Vagina (tissue), 2 donors: ENCODE results near the gene FASN. TPM values are rescaled to one million over a fixed set of nuclear protein-coding genes. Genes with fewer than 3 reads are reported as not detected.

Source experiments
- DNase-seq, 2 donors: peaks; one replicate each; pipeline ENCODE4 v3.0.0-alpha.2; 2017; ENCODE audit errors: extremely low spot score in 2 of 2
- H3K27ac ChIP-seq: fragments of 200-600 bp; sonication (generic); one replicate; pipeline ENCODE4 v1.5.1; 2019
- H3K27me3 ChIP-seq: fragments of 200-600 bp; sonication (generic); one replicate; pipeline ENCODE4 v1.5.1; 2019
- H3K36me3 ChIP-seq, 2 donors: fragments of 200-600 bp; sonication (generic); one replicate each; pipeline ENCODE4 v1.5.1; 2017 to 2019
- H3K4me1 ChIP-seq: fragments of 200-600 bp; sonication (generic); one replicate; pipeline ENCODE4 v1.5.1; 2019
- H3K4me3 ChIP-seq, 2 donors: fragments of 200-600 bp; sonication (generic); 1 replicate in 1 of 2; 2 replicates in 1 of 2; pipeline ENCODE4 v1.5.1; 2016 to 2019
- H3K9me3 ChIP-seq: fragments of 200-600 bp; sonication (generic); one replicate; pipeline ENCODE4 v1.5.1; 2019
- CTCF ChIP-seq, 3 experiments: fragments of 450-650 bp in 2 of 3; fragments of 200-600 bp in 1 of 3; sonication (generic) in 1 of 3; IDR thresholded peaks; one replicate each; pipeline ENCODE4 v1.5.1; 2017 to 2019; ENCODE audit warnings: antibody characterized with exemption in 3 of 3, mild to moderate bottlenecking in 2 of 3, moderate library complexity in 2 of 3
- POLR2A ChIP-seq, 2 donors: fragments of 450-650 bp; IDR thresholded peaks; one replicate each; pipeline ENCODE4 v1.6.1; 2017; ENCODE audit warnings: antibody characterized with exemption in 2 of 2, mild to moderate bottlenecking in 2 of 2, moderate library complexity in 2 of 2
- POLR2AphosphoS5 ChIP-seq, 2 donors: sonication (generic); formaldehyde crosslinking; IDR thresholded peaks; one replicate each; pipeline ENCODE4 v1.9.0; 2017; ENCODE audit warnings: antibody characterized with exemption in 2 of 2, mild to moderate bottlenecking in 2 of 2, low read depth in 1 of 2; ENCODE audit not compliant: insufficient read depth in 1 of 2
- intact Hi-C: fragments of 100-400 bp; cut with DNase I; formaldehyde crosslinking; loops from one replicate; pipeline ENCODE4 v1.15.1; 2023
- total RNA-seq: library from RNA; depleted of rRNA; stranded (reverse); fragments of >200 nt; gene quantifications from one replicate; pipeline ENCODE4 v1.2.3, GENCODE V29; 2016

The FASN gene
- total RNA-seq, 1 donor from 2014 or later: 127 TPM

GRCh38 chr17:82108961-82109475, 11.0 kb upstream of the FASN start:
- Histone ChIP-seq H3K4me1 (peaks cover 35% of the 10 kb centered on the region), H3K4me3 (no peak overlapping the region), H3K27me3 (no peaks in the 10 kb centered on the region), H3K9me3 (no peaks in the 10 kb centered on the region), H3K36me3 (no peaks in the 10 kb centered on the region), H3K27ac (no peak overlapping the region)
- intact Hi-C loops: no loop called here
- DNase-seq: no peak
- TF ChIP-seq CTCF (IDR thresholded peaks at IDR 0.05) (no peak), POLR2A (IDR thresholded peaks at IDR 0.05) (no peak), POLR2AphosphoS5 (IDR thresholded peaks at IDR 0.05; ENCODE audit: insufficient read depth in 1 of 2, low read depth in 1 of 2) (no peak)

GRCh38 chr17:82108496-82108945, 10.5 kb upstream of the FASN start:
- Histone ChIP-seq H3K9me3 (no peaks in the 10 kb centered on the region), H3K36me3 (no peaks in the 10 kb centered on the region), H3K4me1 (peaks cover 40% of the 10 kb centered on the region), H3K27me3 (no peaks in the 10 kb centered on the region), H3K4me3 (no peak overlapping the region), H3K27ac (no peak overlapping the region)
- no peak for DNase-seq
- no peak for TF ChIP-seq CTCF (IDR thresholded peaks at IDR 0.05)
- TF ChIP-seq POLR2AphosphoS5 (IDR thresholded peaks at IDR 0.05; ENCODE audit: insufficient read depth in 1 of 2, low read depth in 1 of 2): no peak
- no peak for TF ChIP-seq POLR2A (IDR thresholded peaks at IDR 0.05)
- intact Hi-C loops: no loop called here

DNA sequence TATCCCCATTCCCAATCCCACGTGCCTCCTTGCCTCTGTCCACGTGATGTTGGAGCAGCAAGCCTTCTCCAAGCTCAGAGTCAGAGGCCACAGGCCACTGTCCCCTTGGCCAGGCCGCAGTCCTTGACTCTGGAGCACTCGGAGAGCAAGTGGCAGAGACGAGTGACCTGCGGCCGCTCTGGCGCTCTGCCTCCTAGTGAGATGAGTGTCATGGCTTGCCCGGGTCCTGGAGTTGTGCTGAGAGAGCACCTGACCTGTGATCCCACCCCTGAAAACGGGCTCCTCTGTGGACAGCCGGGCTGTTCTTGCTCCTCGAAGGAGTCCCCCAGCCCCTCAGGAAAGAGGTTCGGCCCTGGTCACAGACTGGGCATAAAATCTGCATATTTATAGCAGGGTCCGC, 10.0 kb upstream of the FASN start:
- Histone ChIP-seq H3K36me3 (no peaks in the 10 kb centered on the region), H3K4me1 (peaks cover 45% of the 10 kb centered on the region), H3K9me3 (no peaks in the 10 kb centered on the region), H3K27me3 (no peaks in the 10 kb centered on the region), H3K4me3 (no peak overlapping the region), H3K27ac (no peak overlapping the region)
- DNase-seq: no peak
- intact Hi-C loops: no loop called here
- no peak for TF ChIP-seq CTCF (IDR thresholded peaks at IDR 0.05)
- no peak for TF ChIP-seq POLR2AphosphoS5 (IDR thresholded peaks at IDR 0.05; ENCODE audit: insufficient read depth in 1 of 2, low read depth in 1 of 2)
- TF ChIP-seq POLR2A (IDR thresholded peaks at IDR 0.05): no peak

GRCh38 chr17:82107341-82107860, 9.4 kb upstream of the FASN start:
- Histone ChIP-seq H3K9me3 (no peaks in the 10 kb centered on the region), H3K27ac (no peak overlapping the region), H3K36me3 (no peaks in the 10 kb centered on the region), H3K4me1 (peaks cover 47% of the 10 kb centered on the region), H3K27me3 (no peaks in the 10 kb centered on the region), H3K4me3 (no peak overlapping the region)
- TF ChIP-seq POLR2AphosphoS5 (IDR thresholded peaks at IDR 0.05; ENCODE audit: insufficient read depth in 1 of 2, low read depth in 1 of 2) (no peak), CTCF (IDR thresholded peaks at IDR 0.05) (no peak), POLR2A (IDR thresholded peaks at IDR 0.05) (no peak)
- intact Hi-C loops: no loop called here
- DNase-seq: no peak

- H3K27ac ChIP-seq: peak overlapping the region; percentile 80
- intact Hi-C loops: no loop called here
- no peak for DNase-seq
- H3K4me3 ChIP-seq: peak overlapping the region; percentile 8 to 36
- H3K4me1 ChIP-seq: peaks cover 49% of the 10 kb centered on the region
- H3K36me3 ChIP-seq: no peaks in the 10 kb centered on the region
- no peaks in the 10 kb centered on the region for H3K9me3 ChIP-seq
- TF ChIP-seq POLR2A (IDR thresholded peaks at IDR 0.05): no peak
- H3K27me3 ChIP-seq: no peaks in the 10 kb centered on the region
These were observed 8.8 kb upstream of the FASN start for GRCh38 chr17:82106688-82107305.
